ENCODE measurements around the gene CCDC148. TPM values are rescaled to one million over a fixed set of nuclear protein-coding genes. Genes with fewer than 3 reads are reported as not detected.

Gene CCDC148
- total and polyA plus RNA-seq, 2 experiments from 2014 or later, result 1.2 to 1.8 TPM

DNA sequence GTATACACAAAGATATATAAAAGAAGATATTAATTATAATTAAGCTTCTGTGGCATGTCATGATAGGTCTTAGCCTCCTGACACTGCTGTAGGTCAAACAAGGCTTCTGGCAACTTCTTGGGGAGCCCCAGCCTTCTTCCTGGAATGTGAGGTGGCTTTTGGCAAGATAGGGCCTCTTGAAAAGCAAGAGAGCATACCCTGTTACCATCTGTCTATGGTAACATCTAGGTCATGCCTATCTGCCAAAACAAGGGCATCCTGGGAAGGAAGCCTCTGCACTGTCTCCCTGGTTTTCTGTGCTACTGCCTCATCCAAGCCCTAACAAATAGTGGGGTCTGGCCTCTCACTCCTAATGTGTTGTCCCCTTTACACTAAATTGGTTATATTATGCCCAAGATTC lies 70.9 kb downstream of the CCDC148 start (continued):
- TF ChIP-seq, protein P1, sequence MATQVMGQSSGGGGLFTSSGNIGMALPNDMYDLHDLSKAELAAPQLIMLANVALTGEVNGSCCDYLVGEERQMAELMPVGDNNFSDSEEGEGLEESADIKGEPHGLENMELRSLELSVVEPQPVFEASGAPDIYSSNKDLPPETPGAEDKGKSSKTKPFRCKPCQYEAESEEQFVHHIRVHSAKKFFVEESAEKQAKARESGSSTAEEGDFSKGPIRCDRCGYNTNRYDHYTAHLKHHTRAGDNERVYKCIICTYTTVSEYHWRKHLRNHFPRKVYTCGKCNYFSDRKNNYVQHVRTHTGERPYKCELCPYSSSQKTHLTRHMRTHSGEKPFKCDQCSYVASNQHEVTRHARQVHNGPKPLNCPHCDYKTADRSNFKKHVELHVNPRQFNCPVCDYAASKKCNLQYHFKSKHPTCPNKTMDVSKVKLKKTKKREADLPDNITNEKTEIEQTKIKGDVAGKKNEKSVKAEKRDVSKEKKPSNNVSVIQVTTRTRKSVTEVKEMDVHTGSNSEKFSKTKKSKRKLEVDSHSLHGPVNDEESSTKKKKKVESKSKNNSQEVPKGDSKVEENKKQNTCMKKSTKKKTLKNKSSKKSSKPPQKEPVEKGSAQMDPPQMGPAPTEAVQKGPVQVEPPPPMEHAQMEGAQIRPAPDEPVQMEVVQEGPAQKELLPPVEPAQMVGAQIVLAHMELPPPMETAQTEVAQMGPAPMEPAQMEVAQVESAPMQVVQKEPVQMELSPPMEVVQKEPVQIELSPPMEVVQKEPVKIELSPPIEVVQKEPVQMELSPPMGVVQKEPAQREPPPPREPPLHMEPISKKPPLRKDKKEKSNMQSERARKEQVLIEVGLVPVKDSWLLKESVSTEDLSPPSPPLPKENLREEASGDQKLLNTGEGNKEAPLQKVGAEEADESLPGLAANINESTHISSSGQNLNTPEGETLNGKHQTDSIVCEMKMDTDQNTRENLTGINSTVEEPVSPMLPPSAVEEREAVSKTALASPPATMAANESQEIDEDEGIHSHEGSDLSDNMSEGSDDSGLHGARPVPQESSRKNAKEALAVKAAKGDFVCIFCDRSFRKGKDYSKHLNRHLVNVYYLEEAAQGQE (IDR thresholded peaks at IDR 0.05; ENCODE audit: unreplicated experiment), result no peak
- TF ChIP-seq, protein P2, sequence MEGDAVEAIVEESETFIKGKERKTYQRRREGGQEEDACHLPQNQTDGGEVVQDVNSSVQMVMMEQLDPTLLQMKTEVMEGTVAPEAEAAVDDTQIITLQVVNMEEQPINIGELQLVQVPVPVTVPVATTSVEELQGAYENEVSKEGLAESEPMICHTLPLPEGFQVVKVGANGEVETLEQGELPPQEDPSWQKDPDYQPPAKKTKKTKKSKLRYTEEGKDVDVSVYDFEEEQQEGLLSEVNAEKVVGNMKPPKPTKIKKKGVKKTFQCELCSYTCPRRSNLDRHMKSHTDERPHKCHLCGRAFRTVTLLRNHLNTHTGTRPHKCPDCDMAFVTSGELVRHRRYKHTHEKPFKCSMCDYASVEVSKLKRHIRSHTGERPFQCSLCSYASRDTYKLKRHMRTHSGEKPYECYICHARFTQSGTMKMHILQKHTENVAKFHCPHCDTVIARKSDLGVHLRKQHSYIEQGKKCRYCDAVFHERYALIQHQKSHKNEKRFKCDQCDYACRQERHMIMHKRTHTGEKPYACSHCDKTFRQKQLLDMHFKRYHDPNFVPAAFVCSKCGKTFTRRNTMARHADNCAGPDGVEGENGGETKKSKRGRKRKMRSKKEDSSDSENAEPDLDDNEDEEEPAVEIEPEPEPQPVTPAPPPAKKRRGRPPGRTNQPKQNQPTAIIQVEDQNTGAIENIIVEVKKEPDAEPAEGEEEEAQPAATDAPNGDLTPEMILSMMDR (conservative IDR thresholded peaks at IDR 0.05; ENCODE audit: low read depth in 2 of 2), result no peak
- TF ChIP-seq EZH2phosphoT487 (IDR thresholded peaks at IDR 0.05; ENCODE audit: unreplicated experiment) (no peak), NANOG (IDR thresholded peaks at IDR 0.05; ENCODE audit: borderline replicate concordance) (no peak)

DNA sequence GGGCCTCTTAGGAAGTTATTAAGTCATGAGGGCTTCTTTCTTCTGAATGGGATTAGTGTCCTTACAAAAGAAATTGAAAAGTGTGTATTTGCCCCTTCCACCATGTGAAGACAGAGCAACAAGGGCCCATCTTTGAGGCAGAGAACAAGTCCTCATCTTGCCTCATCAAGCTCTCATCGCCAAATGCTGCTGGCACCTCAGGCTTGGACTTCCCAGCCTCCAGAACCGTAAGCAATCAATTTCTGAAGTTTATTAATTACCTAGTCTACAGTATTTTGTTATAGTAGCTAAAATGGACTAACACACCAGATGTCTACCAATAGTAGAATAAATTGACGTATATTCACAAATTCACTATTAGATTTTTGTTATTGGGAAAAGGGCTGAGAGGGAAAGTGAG lies 74.6 kb downstream of the CCDC148 start:
- ATAC-seq, result no peak
- H3K4me2 ChIP-seq, result no peak overlapping the region
- no peaks in the 10 kb centered on the region for H3F3A ChIP-seq (replicated peaks; ENCODE audit: low read depth)
- H3K4me3 ChIP-seq, result no peak overlapping the region
- no peaks in the 10 kb centered on the region for H3K4me1 ChIP-seq (ENCODE audit: insufficient read depth)
- H3K36me3 Mint-ChIP-seq (ENCODE audit: low read depth), result no peaks in the 10 kb centered on the region
- H3K4me1 Mint-ChIP-seq, result no peaks in the 10 kb centered on the region
- H3K9me3 Mint-ChIP-seq, result peaks cover 4% of the 10 kb centered on the region; the same call in 1 of the 3 replicates
- no peak overlapping the region for H3K27ac Mint-ChIP-seq
- no peak overlapping the region for H2AFZ ChIP-seq
- DNase-seq (ENCODE audit: low spot score), result no peak
- no peak overlapping the region for H3K27ac ChIP-seq (ENCODE audit: low read depth)
- no peaks in the 10 kb centered on the region for H4K20me1 ChIP-seq (replicated peaks; ENCODE audit: insufficient read depth)
- no peak overlapping the region for H3K4me3 Mint-ChIP-seq
- no peaks in the 10 kb centered on the region for H3K27me3 Mint-ChIP-seq (ENCODE audit: insufficient read depth, low read depth, poor library complexity)
- no peaks in the 10 kb centered on the region for H3K9me2 ChIP-seq (ENCODE audit: insufficient read depth)
- no peaks in the 10 kb centered on the region for H3K27me3 ChIP-seq (ENCODE audit: insufficient read depth)
- H3K36me3 ChIP-seq (ENCODE audit: insufficient read depth), result no peaks in the 10 kb centered on the region
- no peaks in the 10 kb centered on the region for H3K79me2 ChIP-seq (replicated peaks; ENCODE audit: insufficient read depth)
- TF ChIP-seq, protein P2 (conservative IDR thresholded peaks at IDR 0.05; ENCODE audit: low read depth in 2 of 2), result no peak
- TF ChIP-seq JUNB (IDR thresholded peaks at IDR 0.05; ENCODE audit: unreplicated experiment) (no peak), POLR2AphosphoS5 (IDR thresholded peaks at IDR 0.05; ENCODE audit: low read depth) (no peak), ZNF462 (CRISPR knock-in tag; IDR thresholded peaks at IDR 0.05) (no peak), ZNF331 (CRISPR knock-in tag; IDR thresholded peaks at IDR 0.05; ENCODE audit: low read depth) (no peak), STAT1 (IDR thresholded peaks at IDR 0.05; ENCODE audit: unreplicated experiment) (no peak), NANOG (IDR thresholded peaks at IDR 0.05; ENCODE audit: borderline replicate concordance) (no peak), ETS1 (IDR thresholded peaks at IDR 0.05) (no peak)

All from GM23338 (cell line).